K562 (cell line): ENCODE measurements around the gene ITGAE. TPM values are rescaled to one million over a fixed set of nuclear protein-coding genes. Genes with fewer than 3 reads are reported as not detected.
A peak's percentile ranks its signal among the peaks of the same experiment; 100 is the strongest.

Experiments used
- CBX2 ChIP-seq: fragments of 200-600 bp; sonication (generic); IDR thresholded peaks from one replicate; pipeline ENCODE4 v1.6.1; 2012; ENCODE audit warnings: mild to moderate bottlenecking, low read length, inconsistent platforms; ENCODE audit not compliant: insufficient read depth, poor library complexity, severe bottlenecking
- FOXM1 ChIP-seq, 2 experiments: fragments of 450-650 bp in 1 of 2; sonication (generic) in 1 of 2; formaldehyde crosslinking in 1 of 2; IDR thresholded peaks; 2 replicates each; pipeline versions ENCODE4 v1.6.1 to v1.9.0; 2017 to 2022; ENCODE audit warnings: low read depth in 2 of 2, mild to moderate bottlenecking in 2 of 2, missing genetic modification reagents in 1 of 2, moderate library complexity in 1 of 2
- KAT7 ChIP-seq: sonication (generic); formaldehyde crosslinking; IDR thresholded peaks from 2 replicates; pipeline ENCODE4 v1.8.0; 2022; ENCODE audit warnings: missing genetic modification reagents, mild to moderate bottlenecking, borderline replicate concordance
- LEF1 ChIP-seq: fragments of 450-650 bp; IDR thresholded peaks from 2 replicates; pipeline ENCODE4 v1.6.1; 2016; ENCODE audit warnings: mild to moderate bottlenecking
- PHB ChIP-seq: fragments of 250-450 bp; sonication (Bioruptor Pico); IDR thresholded peaks from 2 replicates; pipeline ENCODE4 v1.5.0; 2021
- POU5F1 ChIP-seq: fragments of 150-350 bp; IDR thresholded peaks from 2 replicates; pipeline ENCODE4 v1.6.1; 2014; ENCODE audit warnings: borderline replicate concordance, low read length, low read depth, mild to moderate bottlenecking; ENCODE audit not compliant: partially characterized antibody
- RAD51 ChIP-seq: fragments of 450-650 bp; IDR thresholded peaks from 2 replicates; pipeline ENCODE4 v1.7.1; 2016; ENCODE audit warnings: low read depth, mild to moderate bottlenecking, borderline replicate concordance
- SIX5 ChIP-seq, 2 experiments: IDR thresholded peaks; 2 replicates each; pipeline ENCODE4 v1.6.1; 2011; ENCODE audit warnings: low read length in 2 of 2, borderline replicate concordance in 1 of 2, low read depth in 1 of 2, mild to moderate bottlenecking in 1 of 2, moderate library complexity in 1 of 2; ENCODE audit not compliant: insufficient read depth in 1 of 2
- SMARCE1 ChIP-seq: fragments of 450-650 bp; IDR thresholded peaks from 2 replicates; pipeline ENCODE4 v1.7.1; 2016; ENCODE audit warnings: mild to moderate bottlenecking
- SUPT5H ChIP-seq: fragments of 450-650 bp; IDR thresholded peaks from 2 replicates; pipeline ENCODE4 v1.6.1; 2016
- TAL1 ChIP-seq: fragments of 450-650 bp; IDR thresholded peaks from 2 replicates; pipeline ENCODE4 v1.6.1; 2016; ENCODE audit warnings: mild to moderate bottlenecking
- TOE1 ChIP-seq, 2 experiments: fragments of 450-650 bp in 1 of 2; sonication (generic) in 1 of 2; formaldehyde crosslinking in 1 of 2; IDR thresholded peaks; 2 replicates each; pipeline versions ENCODE4 v1.7.1 to v1.8.0; 2016 to 2022; ENCODE audit warnings: borderline replicate concordance in 2 of 2, mild to moderate bottlenecking in 2 of 2, antibody characterized with exemption in 1 of 2, inconsistent platforms in 1 of 2, low read depth in 1 of 2, missing genetic modification reagents in 1 of 2, moderate library complexity in 1 of 2
- ZNF23 ChIP-seq: fragments of 250-450 bp; sonication (Bioruptor Pico); IDR thresholded peaks from 2 replicates; pipeline ENCODE4 v1.4.0; 2020; ENCODE audit warnings: mild to moderate bottlenecking
- ZNF232 ChIP-seq: sonication (generic); formaldehyde crosslinking; IDR thresholded peaks from 2 replicates; pipeline ENCODE4 v1.8.0; 2022; ENCODE audit warnings: mild to moderate bottlenecking, missing genetic modification reagents
- ZNF324 ChIP-seq: fragments of 250-450 bp; sonication (Bioruptor Pico); IDR thresholded peaks from 2 replicates; pipeline ENCODE4 v1.4.0; 2020; ENCODE audit warnings: mild to moderate bottlenecking
- ZNF507 ChIP-seq: conservative IDR thresholded peaks from 2 replicates; pipeline ENCODE4 v1.6.1; 2017; ENCODE audit warnings: missing genetic modification characterization, missing compliant biosample characterization
- ZNF707 ChIP-seq: fragments of 250-450 bp; sonication (Bioruptor Pico); conservative IDR thresholded peaks from 2 replicates; pipeline ENCODE4 v1.8.0; 2022; ENCODE audit warnings: inconsistent platforms, mild to moderate bottlenecking, moderate library complexity
- polyA plus RNA-seq, 8 experiments: library from polyadenylated mRNA; depleted of rRNA in 4 of 8; stranded (reverse) in 5 of 8; unstranded in 3 of 8; fragments of >200 nt; fragmentation: Nextera tagmentation in 2 of 8; fragmentation: Illumina TruSeq in 1 of 8; extraction: Ambion mirVana in 2 of 8; extraction: Trizol in 1 of 8; gene quantifications; 2 replicates each; pipeline versions ENCODE4 v1.2.1 to v1.2.3, GENCODE V29; 2011 to 2014; ENCODE audit warnings: inconsistent platforms in 1 of 8, missing spikeins in 1 of 8
- total RNA-seq, 7 experiments: library from RNA; depleted of rRNA in 6 of 7; stranded (reverse); fragments of >200 nt in 6 of 7; fragmentation: Illumina TruSeq in 2 of 7; extraction: Trizol in 2 of 7; gene quantifications; 2 replicates each; pipeline versions ENCODE4 v1.2.1 to v1.2.3, GENCODE V29; 2011 to 2021; ENCODE audit warnings: low replicate concordance in 1 of 7
- TF ChIP-seq, protein P1 (sequence below): fragments of 250-450 bp; sonication (Bioruptor Pico); IDR thresholded peaks from 2 replicates; pipeline ENCODE4 v1.4.0; 2020; ENCODE audit warnings: mild to moderate bottlenecking, moderate library complexity, borderline replicate concordance
- TF ChIP-seq, protein P2 (sequence below), 2 experiments: fragments of 200-800 bp in 1 of 2; sonication (Bioruptor generic) in 1 of 2; sonication (generic) in 1 of 2; formaldehyde crosslinking in 1 of 2; IDR thresholded peaks in 1 of 2; conservative IDR thresholded peaks in 1 of 2; 2 replicates each; pipeline versions ENCODE4 v1.5.0 to v1.6.1; 2016 to 2020; ENCODE audit warnings: missing compliant biosample characterization in 1 of 2, missing genetic modification characterization in 1 of 2, missing genetic modification reagents in 1 of 2
- TF ChIP-seq, protein P3 (sequence below): fragments of 450-650 bp; IDR thresholded peaks from 2 replicates; pipeline ENCODE4 v1.6.1; 2016; ENCODE audit warnings: borderline replicate concordance

Gene ITGAE
- total and polyA plus RNA-seq, 9 of the 15 experiments (the other 6 are each of a cell fraction or from before 2014, with no cell fraction given), result 14.8 to 160 (median 27.0) TPM

DNA sequence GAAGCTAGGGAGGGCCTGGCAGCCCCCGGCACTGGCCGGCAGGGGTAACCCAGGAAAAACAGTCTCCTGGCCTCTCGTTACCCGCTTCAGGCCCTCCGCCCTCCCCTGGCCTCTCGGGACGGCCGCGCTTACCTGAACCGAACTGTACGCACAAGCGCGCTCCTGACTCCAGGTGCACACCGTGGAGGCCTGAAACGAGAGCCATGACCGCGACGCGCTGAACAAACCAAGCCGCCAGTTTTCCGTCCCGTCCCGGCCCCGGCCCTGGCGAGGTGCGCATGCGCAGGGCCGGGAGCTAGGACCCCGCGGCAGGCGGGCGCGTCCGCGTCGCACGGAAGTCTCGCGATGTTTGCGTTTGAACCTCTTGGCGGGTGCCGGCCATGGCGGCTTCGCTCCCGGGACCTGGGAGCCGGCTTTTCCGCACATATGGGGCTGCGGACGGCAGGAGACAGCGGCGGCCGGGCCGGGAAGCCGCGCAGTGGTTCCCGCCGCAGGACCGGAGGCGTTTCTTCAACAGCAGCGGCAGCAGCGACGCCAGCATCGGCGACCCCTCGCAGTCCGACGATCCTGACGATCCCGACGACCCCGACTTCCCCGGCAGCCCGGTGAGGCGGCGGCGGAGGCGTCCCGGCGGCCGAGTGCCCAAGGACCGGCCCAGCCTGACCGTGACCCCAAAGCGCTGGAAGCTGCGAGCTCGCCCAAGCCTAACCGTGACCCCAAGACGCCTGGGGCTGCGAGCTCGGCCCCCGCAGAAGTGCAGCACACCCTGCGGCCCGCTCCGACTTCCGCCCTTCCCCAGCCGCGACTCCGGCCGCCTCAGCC, 77.2 kb downstream of the ITGAE start, which contains the start of gene HASPIN (continued):
- TF ChIP-seq, protein P1, sequence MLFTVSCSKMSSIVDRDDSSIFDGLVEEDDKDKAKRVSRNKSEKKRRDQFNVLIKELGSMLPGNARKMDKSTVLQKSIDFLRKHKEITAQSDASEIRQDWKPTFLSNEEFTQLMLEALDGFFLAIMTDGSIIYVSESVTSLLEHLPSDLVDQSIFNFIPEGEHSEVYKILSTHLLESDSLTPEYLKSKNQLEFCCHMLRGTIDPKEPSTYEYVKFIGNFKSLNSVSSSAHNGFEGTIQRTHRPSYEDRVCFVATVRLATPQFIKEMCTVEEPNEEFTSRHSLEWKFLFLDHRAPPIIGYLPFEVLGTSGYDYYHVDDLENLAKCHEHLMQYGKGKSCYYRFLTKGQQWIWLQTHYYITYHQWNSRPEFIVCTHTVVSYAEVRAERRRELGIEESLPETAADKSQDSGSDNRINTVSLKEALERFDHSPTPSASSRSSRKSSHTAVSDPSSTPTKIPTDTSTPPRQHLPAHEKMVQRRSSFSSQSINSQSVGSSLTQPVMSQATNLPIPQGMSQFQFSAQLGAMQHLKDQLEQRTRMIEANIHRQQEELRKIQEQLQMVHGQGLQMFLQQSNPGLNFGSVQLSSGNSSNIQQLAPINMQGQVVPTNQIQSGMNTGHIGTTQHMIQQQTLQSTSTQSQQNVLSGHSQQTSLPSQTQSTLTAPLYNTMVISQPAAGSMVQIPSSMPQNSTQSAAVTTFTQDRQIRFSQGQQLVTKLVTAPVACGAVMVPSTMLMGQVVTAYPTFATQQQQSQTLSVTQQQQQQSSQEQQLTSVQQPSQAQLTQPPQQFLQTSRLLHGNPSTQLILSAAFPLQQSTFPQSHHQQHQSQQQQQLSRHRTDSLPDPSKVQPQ, result no peak
- TF ChIP-seq, protein P2, sequence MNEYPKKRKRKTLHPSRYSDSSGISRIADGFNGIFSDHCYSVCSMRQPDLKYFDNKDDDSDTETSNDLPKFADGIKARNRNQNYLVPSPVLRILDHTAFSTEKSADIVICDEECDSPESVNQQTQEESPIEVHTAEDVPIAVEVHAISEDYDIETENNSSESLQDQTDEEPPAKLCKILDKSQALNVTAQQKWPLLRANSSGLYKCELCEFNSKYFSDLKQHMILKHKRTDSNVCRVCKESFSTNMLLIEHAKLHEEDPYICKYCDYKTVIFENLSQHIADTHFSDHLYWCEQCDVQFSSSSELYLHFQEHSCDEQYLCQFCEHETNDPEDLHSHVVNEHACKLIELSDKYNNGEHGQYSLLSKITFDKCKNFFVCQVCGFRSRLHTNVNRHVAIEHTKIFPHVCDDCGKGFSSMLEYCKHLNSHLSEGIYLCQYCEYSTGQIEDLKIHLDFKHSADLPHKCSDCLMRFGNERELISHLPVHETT (CRISPR knock-in tag; conservative IDR thresholded peaks at IDR 0.05 in 1 of 2, IDR thresholded peaks at IDR 0.05 in 1 of 2), result no peak
- TF ChIP-seq ZNF707 (CRISPR knock-in tag) (no peak), ZNF324 (no peak), TAL1 (no peak), PHB (no peak), ZNF23 (CRISPR knock-in tag) (no peak), ZNF232 (CRISPR knock-in tag) (no peak), LEF1 (no peak), FOXM1 (IDR thresholded peaks at IDR 0.05; ENCODE audit: low read depth) (peak; percentile 90), FOXM1 (CRISPR knock-in tag; IDR thresholded peaks at IDR 0.05; ENCODE audit: low read depth) (no peak), CBX2 (no peak), RAD51 (no peak), TOE1 (IDR thresholded peaks at IDR 0.05; ENCODE audit: borderline replicate concordance) (peak; percentile 95), TOE1 (CRISPR knock-in tag; IDR thresholded peaks at IDR 0.05; ENCODE audit: borderline replicate concordance, low read depth) (no peak), KAT7 (peak; percentile 27; the same call in 1 of the 2 replicates), SMARCE1 (no peak), POU5F1 (peak; percentile 45), SUPT5H (peak; percentile 74), ZNF507 (tag) (no peak), SIX5 (IDR thresholded peaks at IDR 0.05; ENCODE audit: borderline replicate concordance in 1 of 2, insufficient read depth in 1 of 2, low read depth in 1 of 2, low read length in 2 of 2) (no peak)
- TF ChIP-seq, protein P3, sequence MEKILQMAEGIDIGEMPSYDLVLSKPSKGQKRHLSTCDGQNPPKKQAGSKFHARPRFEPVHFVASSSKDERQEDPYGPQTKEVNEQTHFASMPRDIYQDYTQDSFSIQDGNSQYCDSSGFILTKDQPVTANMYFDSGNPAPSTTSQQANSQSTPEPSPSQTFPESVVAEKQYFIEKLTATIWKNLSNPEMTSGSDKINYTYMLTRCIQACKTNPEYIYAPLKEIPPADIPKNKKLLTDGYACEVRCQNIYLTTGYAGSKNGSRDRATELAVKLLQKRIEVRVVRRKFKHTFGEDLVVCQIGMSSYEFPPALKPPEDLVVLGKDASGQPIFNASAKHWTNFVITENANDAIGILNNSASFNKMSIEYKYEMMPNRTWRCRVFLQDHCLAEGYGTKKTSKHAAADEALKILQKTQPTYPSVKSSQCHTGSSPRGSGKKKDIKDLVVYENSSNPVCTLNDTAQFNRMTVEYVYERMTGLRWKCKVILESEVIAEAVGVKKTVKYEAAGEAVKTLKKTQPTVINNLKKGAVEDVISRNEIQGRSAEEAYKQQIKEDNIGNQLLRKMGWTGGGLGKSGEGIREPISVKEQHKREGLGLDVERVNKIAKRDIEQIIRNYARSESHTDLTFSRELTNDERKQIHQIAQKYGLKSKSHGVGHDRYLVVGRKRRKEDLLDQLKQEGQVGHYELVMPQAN, result peak; percentile 65; the same call in 1 of the 2 replicates
